ENCODE data around the gene HADH. TPM values are rescaled to one million over a fixed set of nuclear protein-coding genes. Genes with fewer than 3 reads are reported as not detected.
"Not testable (repeated sequence)": the region's sequence is repeated elsewhere in the genome, so short reads cannot be mapped to it uniquely, and the experiment has no call there.

Gene HADH
- total RNA-seq, 1 donor from 2014 or later: 10.8 TPM

GRCh38 chr4:107956011-107956410, 33.7 kb upstream of the HADH start:
- no peak for TF ChIP-seq CTCF (IDR thresholded peaks at IDR 0.05; ENCODE audit: partially characterized antibody, unreplicated experiment)
- Mint-ChIP-seq H3K4me3 (ENCODE audit: unreplicated experiment) (no peak overlapping the region), H3K9me3 (ENCODE audit: unreplicated experiment) (peaks cover 4% of the 10 kb centered on the region), H3K4me1 (ENCODE audit: low read depth, unreplicated experiment) (no peaks in the 10 kb centered on the region), H3K27me3 (ENCODE audit: unreplicated experiment) (no peaks in the 10 kb centered on the region), H3K27ac (ENCODE audit: unreplicated experiment) (no peak overlapping the region), H3K36me3 (ENCODE audit: unreplicated experiment) (peaks cover 14% of the 10 kb centered on the region)
- DNase-seq: no peak

- Mint-ChIP-seq H3K9me3 (ENCODE audit: unreplicated experiment) (peaks cover 2% of the 10 kb centered on the region), H3K4me1 (ENCODE audit: low read depth, unreplicated experiment) (no peaks in the 10 kb centered on the region), H3K27me3 (ENCODE audit: unreplicated experiment) (no peaks in the 10 kb centered on the region), H3K36me3 (ENCODE audit: unreplicated experiment) (no peaks in the 10 kb centered on the region), H3K27ac (ENCODE audit: unreplicated experiment) (no peak overlapping the region), H3K4me3 (ENCODE audit: unreplicated experiment) (no peak overlapping the region)
- TF ChIP-seq CTCF (IDR thresholded peaks at IDR 0.05; ENCODE audit: partially characterized antibody, unreplicated experiment): no peak
- DNase-seq: no peak
Measured at GRCh38 chr4:107966903-107967302, 22.8 kb upstream of the HADH start.

- H3K27me3 Mint-ChIP-seq (ENCODE audit: unreplicated experiment); H3K9me3 Mint-ChIP-seq (ENCODE audit: unreplicated experiment); DNase-seq; H3K27ac Mint-ChIP-seq (ENCODE audit: unreplicated experiment); H3K4me1 Mint-ChIP-seq (ENCODE audit: low read depth, unreplicated experiment); H3K4me3 Mint-ChIP-seq (ENCODE audit: unreplicated experiment); H3K36me3 Mint-ChIP-seq (ENCODE audit: unreplicated experiment): not testable (repeated sequence)
Measured at GRCh38 chr4:107967519-107967918, 22.2 kb upstream of the HADH start.

- H3K9me3 Mint-ChIP-seq (ENCODE audit: unreplicated experiment); H3K36me3 Mint-ChIP-seq (ENCODE audit: unreplicated experiment); H3K27ac Mint-ChIP-seq (ENCODE audit: unreplicated experiment); H3K4me3 Mint-ChIP-seq (ENCODE audit: unreplicated experiment); H3K27me3 Mint-ChIP-seq (ENCODE audit: unreplicated experiment); H3K4me1 Mint-ChIP-seq (ENCODE audit: low read depth, unreplicated experiment); DNase-seq: not testable (repeated sequence)
Measured at GRCh38 chr4:107967921-107968320, 21.8 kb upstream of the HADH start.

- no peak for DNase-seq
- Mint-ChIP-seq H3K27ac (ENCODE audit: unreplicated experiment) (no peak overlapping the region), H3K9me3 (ENCODE audit: unreplicated experiment) (peaks cover 2% of the 10 kb centered on the region), H3K36me3 (ENCODE audit: unreplicated experiment) (no peaks in the 10 kb centered on the region), H3K27me3 (ENCODE audit: unreplicated experiment) (peaks cover 2% of the 10 kb centered on the region), H3K4me1 (ENCODE audit: low read depth, unreplicated experiment) (no peaks in the 10 kb centered on the region), H3K4me3 (ENCODE audit: unreplicated experiment) (no peak overlapping the region)
- no peak for TF ChIP-seq CTCF (IDR thresholded peaks at IDR 0.05; ENCODE audit: partially characterized antibody, unreplicated experiment)
Measured at GRCh38 chr4:107970063-107970798, 19.5 kb upstream of the HADH start.

- Mint-ChIP-seq H3K27ac (ENCODE audit: unreplicated experiment) (no peak overlapping the region), H3K4me3 (ENCODE audit: unreplicated experiment) (no peak overlapping the region), H3K36me3 (ENCODE audit: unreplicated experiment) (no peaks in the 10 kb centered on the region), H3K9me3 (ENCODE audit: unreplicated experiment) (peaks cover 2% of the 10 kb centered on the region), H3K27me3 (ENCODE audit: unreplicated experiment) (peaks cover 2% of the 10 kb centered on the region), H3K4me1 (ENCODE audit: low read depth, unreplicated experiment) (no peaks in the 10 kb centered on the region)
- no peak for TF ChIP-seq CTCF (IDR thresholded peaks at IDR 0.05; ENCODE audit: partially characterized antibody, unreplicated experiment)
- no peak for DNase-seq
Measured at GRCh38 chr4:107972605-107973004, 17.1 kb upstream of the HADH start.
